HG03571 (cell line): Measurements from ENCODE around the gene ADCY5.

Experiments
- ATAC-seq: cut with Tn5 transposase; IDR thresholded peaks from one replicate; pipeline ENCODE4 v1.9.1; 2021; ENCODE audit not compliant: unreplicated experiment

ADCY5 gene

DNA sequence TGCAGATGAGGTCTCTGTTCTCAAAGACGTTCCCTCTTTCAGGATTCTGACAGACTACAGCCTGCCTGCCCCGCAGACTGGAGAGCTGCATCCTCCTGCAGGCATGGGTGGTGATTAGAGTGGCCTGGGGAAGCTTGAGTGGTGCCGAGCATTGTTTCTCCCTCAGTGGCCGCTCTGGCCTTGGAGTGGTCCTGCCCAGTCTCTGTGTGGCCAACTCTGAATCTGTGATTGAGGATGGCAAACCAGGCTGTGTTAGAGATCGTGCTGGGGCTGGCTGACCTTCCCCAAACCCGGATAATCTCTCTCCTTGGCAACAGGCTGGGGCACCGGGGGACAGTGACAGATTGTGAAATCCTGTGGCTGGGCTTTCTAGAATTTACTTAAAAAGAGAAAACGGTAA lies 11.0 kb upstream of the ADCY5 start:
- ATAC-seq = no peak

DNA sequence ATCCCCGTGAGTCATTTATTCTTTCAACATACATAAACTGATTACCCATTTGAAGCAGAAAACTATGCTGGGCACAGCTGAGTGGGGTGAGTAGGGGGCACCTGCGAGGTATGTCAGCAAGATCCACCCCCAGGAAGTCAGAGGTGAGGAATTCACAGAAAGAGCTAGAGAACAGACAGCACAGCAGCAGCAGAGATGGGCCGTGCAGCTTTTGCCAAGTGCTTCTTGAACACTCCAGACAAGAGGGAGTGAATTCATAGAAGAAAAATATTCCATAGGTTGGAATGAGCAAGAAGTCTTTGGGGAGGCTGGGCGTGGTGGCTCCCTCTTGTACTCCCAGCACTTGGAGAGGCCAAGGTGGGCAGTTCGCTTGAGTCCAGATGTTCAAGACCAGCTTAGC lies 9.4 kb upstream of the ADCY5 start:
- no peak for ATAC-seq

DNA sequence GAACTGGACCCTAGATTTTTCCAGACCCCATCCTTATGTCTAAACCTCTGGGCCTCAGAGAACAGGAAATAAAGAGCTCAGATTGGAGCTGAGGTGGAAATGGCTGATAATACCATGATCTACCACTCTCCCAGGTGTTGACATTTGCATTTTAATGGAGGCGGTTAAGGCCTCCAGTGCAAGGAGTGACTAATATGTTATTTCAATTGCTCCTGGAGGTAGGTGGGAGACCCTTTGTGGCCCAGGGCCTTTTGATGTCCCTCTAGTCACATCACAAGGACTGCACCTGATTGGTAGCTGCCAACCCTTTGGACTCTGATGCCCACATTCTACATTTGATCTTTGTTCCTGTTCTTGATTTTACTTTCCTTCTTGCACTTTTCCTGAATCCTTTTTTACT lies 9.0 kb upstream of the ADCY5 start:
- no peak for ATAC-seq

DNA sequence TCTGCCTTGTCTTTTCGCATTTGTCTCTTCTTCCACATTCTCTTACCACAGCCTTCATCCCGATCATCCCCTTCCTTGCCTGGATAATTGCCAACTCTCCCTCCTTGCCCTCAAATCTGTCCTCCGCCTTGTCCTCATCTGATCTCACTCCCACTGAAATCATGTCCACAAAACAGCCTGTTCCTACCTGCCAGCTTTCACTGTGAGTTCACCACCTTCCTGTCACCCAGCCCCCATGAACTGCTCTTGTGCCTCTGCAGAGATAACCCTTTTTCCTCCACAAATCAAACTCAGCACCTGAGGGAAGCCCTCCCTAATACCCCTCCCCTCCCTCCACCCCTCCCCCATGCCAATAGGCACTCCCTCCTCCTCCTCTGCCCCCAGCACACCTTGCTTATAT lies 4.8 kb upstream of the ADCY5 start:
- no peak for ATAC-seq

DNA sequence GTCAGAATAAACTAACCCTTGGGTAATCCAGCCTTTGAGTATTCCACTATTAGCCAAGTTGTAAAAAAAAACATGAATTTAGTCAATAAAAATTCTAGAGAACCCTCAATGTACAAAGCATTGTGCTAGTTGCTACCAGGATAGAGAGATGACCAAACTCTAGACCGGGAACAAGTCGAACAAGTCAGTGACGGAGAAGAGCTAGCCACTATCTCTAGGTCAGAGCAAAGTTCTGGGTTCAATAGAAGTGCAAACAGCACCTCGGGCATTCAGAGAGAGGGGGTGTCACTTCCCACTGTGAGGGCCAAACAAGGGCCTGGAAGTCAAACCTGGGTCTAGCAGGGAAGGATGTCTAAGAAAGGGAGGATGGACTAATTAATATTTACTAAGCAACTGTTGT lies 2.3 kb upstream of the ADCY5 start:
- ATAC-seq = no peak

DNA sequence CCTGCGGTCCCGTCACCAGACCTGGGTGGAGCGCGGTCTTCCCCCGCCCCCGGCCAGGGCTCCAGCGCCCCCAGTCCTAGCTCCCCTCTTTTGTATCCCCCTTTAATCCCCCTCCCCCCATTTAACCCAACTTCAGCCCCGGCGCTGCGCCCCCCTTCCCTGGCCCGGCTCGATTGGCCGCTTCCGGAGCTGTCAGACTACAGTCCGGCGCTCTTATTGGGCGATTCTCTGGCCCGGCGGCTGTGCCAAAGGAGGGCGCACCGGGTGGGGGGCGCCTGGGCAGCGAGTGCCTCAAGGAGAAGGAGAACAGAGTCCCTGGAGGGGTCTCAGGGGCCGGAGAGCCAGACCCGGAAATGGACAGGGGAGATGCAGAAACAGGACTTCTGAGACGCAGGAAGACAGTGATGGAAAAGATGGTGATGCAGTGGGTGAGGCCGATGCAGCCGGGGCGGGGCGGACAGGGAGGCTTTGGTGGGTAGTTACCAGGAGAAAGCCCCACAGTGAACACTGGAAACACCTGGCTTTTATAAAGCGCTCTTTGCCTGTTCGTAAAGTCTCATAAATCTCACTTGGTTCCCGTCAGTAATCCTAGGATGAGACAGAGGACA lies 1.2 kb upstream of the ADCY5 start:
- ATAC-seq = no peak

DNA sequence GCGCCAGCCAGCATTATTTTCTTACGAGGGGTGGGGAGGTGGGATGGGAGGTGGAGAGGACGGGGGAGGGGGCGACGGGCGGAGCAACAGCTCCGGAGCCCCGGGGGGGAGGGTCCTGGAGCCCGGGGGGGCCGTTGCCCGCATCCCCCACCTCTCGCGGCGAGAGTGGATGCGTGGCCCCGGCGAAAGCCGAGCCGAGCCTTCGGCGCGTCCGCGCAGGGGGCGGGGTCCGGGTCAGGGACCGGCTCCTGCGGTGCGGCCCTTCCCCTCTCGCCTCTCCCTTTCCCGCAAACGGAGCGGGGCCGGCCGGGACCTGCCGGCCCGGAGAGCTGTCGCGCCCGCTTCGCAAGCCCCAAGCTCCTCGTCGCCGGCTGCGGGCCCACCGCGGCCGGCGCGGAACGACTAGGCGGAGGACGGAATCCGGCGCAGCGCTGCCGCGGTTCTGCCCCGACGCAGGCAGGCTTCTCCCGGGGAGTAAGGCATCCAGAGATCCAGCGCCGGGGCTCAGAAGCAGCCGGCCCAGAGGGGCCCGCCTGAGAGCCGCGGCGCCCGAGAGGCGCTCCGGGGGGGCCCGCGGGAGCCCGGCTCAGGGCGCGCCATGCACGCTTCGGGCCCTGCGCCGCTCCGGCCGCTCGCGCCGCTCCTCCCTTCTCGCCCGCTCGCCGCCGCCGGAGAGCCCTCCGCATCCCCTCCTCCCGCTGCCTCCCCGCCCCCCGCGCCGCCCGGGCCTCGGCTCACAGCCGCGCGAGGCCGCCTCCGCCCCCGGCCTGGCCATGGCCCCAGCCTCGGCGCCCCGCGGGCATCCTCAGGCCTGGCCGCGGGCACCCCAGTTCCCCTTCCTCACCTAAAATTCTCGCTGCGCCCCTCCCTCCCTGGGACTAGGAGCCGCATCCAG lies 459 bp upstream of the ADCY5 start:
- ATAC-seq = no peak

DNA sequence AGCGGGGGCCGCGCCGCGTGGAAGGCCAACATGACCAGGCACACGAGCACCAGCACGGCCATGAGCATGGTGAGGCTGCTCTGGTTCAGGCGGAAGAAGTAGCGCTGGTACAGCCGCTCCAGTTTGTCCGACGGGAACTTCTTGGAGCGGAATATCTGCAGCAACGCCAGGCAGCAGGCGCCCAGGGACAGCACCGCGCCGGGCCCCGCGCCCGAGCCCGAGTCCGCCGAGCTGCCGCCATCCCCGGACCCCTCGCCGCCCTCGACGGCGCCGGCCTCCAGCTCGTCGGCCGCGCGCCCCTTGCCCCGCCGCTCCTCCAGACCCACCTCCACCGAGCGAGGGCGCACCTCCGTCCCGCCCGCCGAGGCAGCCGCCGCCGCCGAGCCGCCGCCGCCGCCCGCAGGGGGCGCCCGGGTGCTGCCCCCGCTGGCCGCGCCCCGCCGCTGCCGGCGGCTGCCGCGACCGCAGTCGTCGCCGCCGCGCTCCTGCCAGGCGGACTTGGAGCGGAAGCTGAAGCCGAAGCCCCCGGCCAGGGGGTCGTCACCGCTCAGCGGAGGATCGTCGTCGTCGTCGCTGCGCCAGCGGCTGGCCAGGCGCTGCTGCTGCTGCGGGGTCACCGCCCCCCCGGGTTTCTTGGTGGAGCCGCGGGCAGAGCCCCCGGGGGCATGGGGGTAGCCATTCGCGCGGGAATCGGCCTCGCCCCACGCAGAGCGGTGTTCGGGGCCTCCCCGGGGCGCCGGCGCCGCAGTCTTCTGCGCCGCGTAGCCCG lies 957 bp downstream of the ADCY5 start:
- ATAC-seq = no peak

DNA sequence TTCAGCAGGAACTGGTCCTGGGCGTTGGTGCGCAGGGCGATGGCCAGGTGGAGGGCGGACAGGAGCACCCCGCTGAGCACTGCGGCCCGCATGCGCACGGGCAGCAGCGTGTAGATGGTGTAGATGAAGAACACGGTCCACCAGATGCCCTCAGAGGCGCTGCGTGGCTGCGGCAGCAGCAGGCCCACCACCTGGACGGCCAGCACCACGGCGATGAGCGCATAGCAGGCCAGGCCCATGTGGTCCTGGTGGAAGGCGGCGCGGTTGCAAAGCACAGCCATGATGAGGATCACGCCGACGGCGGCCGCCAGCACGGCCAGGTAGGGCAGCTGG lies 1.5 kb downstream of the ADCY5 start:
- no peak for ATAC-seq

DNA sequence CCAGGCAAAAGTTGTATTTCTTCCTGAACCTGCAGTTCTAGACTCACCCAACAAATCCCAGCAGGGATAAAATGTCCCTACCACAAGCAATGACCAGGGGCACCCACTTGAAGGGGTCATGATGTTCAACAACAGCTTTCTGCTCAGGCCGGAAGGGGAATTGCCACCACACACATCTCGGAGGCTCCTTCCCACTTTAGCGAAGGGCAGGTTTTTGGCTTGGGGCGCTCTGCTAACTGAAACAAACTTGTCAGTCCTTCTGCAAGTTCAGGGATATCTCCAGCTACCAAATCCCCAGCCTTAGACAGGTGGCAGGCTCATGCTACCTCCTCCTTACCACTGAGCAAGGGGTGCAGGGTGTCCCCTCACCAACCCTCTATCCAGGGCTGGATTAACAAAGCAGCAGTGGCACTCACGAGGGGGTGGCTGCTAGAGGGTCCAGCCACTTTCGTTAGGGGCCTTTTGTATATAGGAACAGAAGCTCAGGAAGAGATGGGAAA lies 2.2 kb downstream of the ADCY5 start:
- no peak for ATAC-seq

DNA sequence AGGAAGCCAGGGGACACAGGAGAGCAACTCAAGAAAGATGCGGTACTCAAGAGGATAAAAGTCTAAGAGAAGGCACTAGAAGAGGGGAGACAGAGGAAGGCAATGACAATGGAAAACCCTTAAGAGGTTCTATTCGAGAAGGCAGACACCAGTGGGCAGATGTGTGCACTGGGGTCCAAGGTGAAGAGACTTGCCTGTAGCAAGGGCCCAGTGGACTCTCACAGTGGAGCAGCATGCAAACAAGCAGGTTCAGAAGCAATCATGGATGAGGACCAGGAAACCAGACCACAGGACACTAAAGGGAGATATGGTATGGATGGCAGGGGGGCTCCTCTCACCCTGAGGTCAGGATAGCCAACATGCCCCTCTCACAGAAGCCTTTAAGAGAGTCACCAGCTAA lies 2.7 kb downstream of the ADCY5 start:
- no peak for ATAC-seq

DNA sequence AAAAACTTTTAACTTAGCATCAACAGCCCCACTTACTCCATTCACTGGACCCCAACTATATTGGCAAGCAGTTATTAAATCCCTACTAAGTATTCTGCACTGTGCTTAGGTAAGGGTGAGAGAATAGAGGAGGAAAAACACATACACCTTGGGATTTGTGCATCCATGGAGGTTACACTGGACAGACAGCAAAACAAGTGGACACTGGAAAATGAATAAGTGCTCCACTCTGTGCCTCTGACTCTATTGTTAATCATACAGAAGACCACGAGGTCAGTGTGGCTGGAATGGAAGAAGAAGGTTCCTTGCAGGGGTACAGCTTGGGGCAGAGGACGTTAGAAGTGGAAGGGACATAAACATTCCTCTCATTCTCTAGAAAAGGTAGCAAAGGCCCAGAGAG lies 3.2 kb downstream of the ADCY5 start:
- ATAC-seq = no peak

DNA sequence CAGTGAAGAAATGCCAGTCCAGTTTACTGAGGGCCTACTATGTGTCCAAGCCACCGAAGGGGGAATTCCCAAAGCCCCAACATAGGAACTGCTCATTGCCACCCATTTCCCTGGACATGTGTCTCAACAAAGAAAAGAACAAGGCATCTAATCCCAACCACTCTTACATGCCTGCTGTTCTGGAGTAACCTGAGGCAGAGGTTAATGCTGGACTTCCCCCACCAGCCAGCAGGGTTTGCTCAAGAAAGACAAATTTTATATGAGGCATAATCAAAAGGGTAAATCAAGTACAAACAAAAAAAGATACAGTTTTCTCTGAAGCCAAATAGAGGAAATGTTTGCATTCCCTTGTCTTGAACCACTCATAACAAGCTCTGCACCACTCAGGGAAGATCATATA lies 4.1 kb downstream of the ADCY5 start:
- ATAC-seq = no peak

DNA sequence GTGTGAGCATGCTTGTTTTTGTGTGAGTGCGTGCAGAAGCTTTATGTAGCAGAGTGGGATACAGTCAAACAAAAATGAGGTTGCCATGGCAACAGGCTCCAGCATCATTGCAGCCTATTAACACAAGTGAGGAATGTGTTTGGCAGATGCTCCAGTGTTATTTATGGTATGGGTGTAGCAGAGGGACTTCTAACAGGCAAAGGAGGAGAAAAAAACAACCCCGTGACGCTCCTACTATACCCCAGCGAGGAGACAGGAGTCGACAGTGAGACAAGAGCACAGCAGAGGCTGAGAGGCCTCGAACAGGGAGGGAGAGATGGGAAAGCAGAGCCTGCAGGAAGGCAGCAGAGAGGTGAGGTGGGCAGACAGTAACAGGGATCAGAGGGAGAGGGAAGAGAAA lies 4.9 kb downstream of the ADCY5 start:
- no peak for ATAC-seq

DNA sequence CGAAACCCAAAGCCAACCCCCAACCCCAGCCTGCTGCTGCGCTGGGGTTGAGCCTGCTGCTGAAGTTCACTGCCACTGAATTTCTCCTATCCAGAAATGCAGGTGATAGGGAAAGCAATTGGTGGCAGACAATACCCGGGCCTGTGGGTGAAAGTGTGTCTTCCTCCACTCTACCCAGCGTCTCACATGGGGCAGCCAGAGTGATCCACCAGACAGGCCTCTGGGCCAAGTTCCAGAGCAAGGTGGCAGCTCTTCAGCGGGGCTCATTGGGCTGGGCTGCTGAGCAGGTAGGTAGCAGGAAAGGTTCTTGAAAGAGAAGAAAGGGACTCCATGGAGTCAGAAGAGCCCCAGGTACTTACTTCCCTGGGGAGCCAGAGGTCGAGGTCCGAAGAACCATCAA lies 6.0 kb downstream of the ADCY5 start:
- no peak for ATAC-seq

DNA sequence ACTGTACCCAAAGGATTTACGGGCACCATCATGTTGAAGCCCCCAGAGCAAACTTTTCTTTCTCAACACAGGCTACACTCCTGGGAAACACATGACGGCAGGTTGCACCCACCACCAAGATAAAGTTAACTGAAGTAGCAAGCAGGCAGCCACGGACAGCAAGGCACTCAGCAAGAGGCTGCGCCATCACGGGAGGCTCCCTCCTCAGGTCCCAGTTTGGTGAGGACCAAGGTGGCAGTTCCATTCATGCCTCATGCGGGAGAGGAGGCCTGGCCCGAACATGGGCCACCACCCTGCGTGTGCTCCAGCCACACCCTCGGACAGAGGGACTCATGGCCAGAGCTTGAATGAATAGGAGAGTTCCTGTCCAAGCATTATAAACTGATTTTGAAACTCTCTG lies 6.8 kb downstream of the ADCY5 start:
- no peak for ATAC-seq

DNA sequence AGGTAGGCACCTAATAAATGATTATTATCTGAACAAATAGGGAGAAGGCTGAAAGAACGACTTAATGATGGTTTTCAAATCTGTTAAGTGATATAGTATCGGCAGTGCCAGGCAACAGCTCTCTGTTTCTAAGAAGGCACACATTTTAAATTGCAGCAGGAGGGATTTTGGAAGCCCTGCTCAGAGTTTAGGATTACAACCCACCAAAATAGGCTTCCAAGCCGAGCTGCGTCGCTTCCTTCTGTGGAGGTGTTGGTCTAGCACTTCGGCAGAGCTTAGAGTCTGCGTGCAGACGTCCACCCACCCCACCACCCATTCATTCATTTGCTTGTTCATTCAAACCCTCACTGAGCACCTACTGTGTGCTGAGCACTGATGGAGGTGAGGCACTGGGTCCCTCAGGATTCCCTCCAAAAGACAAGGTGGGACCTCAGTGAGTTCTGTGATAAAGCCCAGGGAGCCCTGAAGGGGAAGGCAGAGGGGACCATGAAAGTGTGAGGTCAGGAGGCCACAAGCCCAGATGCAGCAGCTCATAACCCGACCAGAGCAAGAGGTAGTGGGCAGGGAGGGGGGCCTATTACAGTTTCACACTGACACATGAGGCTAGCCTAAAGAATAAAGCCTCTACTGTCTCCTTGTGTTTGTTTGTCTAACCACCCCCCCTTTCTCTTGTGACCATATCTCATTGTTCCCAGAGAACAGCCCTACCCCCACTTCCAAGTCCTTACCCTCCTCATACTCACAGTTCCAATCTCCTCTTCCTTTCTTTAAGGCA lies 8.9 kb downstream of the ADCY5 start:
- no peak for ATAC-seq

DNA sequence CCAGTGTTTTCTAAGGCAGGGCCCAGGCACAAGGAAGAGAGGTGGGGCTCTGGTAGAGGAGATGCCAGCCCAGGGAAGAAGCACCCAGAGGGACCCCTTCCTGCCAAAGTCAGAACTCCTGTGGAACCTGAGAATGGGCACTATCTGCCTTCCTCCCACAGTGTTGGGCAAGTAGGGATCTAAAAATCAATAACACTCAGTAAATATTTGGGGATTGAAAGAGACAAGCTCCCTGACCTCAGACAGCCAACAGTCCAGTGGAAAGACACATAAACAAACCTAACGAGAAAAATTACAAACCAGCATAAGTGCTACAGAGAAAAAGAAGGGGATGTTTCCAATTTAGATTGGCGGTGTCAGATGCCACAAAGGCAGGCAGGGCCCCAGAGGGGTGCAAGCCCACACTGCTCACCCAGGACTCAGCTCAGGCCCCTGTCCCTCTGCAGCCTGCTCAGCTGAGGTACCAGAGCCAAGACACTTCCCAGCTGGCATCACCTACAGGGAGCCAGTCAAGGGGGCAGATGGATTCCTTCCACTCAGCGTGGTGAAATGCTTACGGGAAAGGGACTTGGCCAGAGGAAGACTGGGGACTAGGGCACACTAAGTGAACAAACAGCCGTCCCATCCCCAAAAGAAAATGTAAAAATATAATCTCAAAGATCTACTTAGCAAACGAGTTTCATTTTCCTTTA lies 15.9 kb downstream of the ADCY5 start:
- ATAC-seq = no peak

DNA sequence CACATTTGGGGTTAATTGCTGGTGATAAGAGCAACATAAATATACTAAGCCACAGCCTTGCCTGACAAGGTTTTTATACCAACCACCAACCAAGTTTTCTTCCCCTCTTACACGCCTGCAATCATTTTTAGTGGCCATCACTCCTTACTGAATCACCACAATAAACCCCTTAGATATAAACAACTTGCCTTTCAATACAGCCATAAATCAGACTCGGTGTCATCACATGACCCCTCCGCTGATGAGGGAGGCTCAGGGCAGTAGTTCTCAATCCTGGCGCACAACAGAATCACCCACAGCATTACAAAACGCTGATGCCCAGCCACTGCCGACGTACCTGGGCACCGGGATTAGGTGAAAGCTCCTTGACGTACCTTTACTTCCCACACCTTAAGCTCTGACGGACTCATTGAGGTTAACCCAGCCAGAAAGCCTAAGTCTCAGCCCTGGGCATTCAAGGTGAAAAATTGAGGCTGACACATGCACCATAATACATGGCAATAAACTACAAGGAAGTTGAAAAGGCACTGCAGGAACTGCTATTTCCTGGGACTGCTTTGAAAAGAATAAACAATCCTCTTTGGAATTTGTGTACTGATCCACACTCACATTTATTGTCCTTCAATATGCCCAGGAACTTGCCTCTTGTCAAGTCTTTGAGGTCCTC lies 17.1 kb downstream of the ADCY5 start:
- no peak for ATAC-seq

DNA sequence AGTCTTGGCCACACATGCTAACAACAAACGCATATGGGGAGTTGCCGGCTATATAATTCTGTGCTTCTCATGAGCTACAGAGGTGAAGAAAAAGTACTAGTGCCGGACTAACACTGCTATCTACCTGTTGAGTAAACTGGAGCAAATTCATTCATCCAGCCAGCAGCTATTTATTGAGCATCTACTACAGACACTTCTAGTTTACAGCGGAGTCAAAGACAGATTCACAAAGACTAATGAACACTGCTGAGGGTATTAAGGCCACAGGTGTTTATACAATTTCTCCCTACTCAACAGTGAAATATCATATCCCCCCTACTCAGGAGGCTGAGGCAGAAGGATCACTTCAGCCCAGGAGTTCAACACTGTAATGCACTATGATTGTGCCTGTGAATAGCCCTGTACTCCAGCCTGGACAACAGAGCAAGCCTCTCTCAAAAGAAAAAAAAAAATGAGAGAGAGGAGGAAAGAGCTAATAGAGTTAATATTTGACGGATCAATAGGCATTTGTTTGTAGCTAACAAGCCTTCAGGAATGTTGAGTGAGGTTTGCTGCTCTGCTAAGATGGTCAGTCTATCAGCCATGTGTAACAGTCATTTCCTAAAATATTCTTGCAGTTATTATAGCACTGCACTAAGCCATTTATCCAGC lies 17.8 kb downstream of the ADCY5 start:
- ATAC-seq = no peak
